ENCODE results near the gene PCED1B.
"Not testable (repeated sequence)": the region's sequence is repeated elsewhere in the genome, so short reads cannot be mapped to it uniquely, and the experiment has no call there.

Gene PCED1B

GRCh38 chr12:47170281-47170680 is 90.9 kb downstream of the PCED1B start:
- not testable (repeated sequence) for DNase-seq

- DNase-seq: no peak
These were observed 98.6 kb downstream of the PCED1B start for GRCh38 chr12:47178014-47178413.

GRCh38 chr12:47182164-47182938 is 102.9 kb downstream of the PCED1B start:
- not testable (repeated sequence) for DNase-seq

- no peak for DNase-seq
These were observed 104.8 kb downstream of the PCED1B start for GRCh38 chr12:47184229-47184628.

GRCh38 chr12:47184813-47185212 is 105.4 kb downstream of the PCED1B start:
- DNase-seq: no peak

GRCh38 chr12:47186246-47186645 is 106.8 kb downstream of the PCED1B start:
- DNase-seq: no peak

GRCh38 chr12:47188576-47189441 is 109.4 kb downstream of the PCED1B start:
- DNase-seq: no peak

GRCh38 chr12:47189728-47190127 is 110.3 kb downstream of the PCED1B start:
- no peak for DNase-seq

- DNase-seq: no peak
These were observed 110.9 kb downstream of the PCED1B start for GRCh38 chr12:47190271-47190750.

GRCh38 chr12:47190905-47191304 is 111.5 kb downstream of the PCED1B start:
- no peak for DNase-seq

GRCh38 chr12:47192051-47192450 is 112.6 kb downstream of the PCED1B start:
- no peak for DNase-seq

GRCh38 chr12:47193066-47193465 is 113.6 kb downstream of the PCED1B start:
- no peak for DNase-seq

- DNase-seq: no peak
These were observed 115.1 kb downstream of the PCED1B start for GRCh38 chr12:47194501-47194900.

GRCh38 chr12:47200446-47200845 is 121.0 kb downstream of the PCED1B start:
- no peak for DNase-seq

- not testable (repeated sequence) for DNase-seq
These were observed 121.8 kb downstream of the PCED1B start for GRCh38 chr12:47201190-47201589.

GRCh38 chr12:47202176-47202575 is 122.8 kb downstream of the PCED1B start:
- no peak for DNase-seq

- no peak for DNase-seq
These were observed 126.4 kb downstream of the PCED1B start for GRCh38 chr12:47205532-47206449.

GRCh38 chr12:47206450-47207339 is 127.3 kb downstream of the PCED1B start:
- no peak for DNase-seq

- peak; percentile 95 for DNase-seq
These were observed 127.9 kb downstream of the PCED1B start for GRCh38 chr12:47207340-47207717.

GRCh38 chr12:47207829-47208248 is 128.4 kb downstream of the PCED1B start:
- no peak for DNase-seq

- DNase-seq: no peak
These were observed 129.6 kb downstream of the PCED1B start for GRCh38 chr12:47209014-47209413.

GRCh38 chr12:47210776-47211175 is 131.4 kb downstream of the PCED1B start:
- no peak for DNase-seq
